Measurements from ENCODE around the gene TPSG1. TPM values are rescaled to one million over a fixed set of nuclear protein-coding genes. Genes with fewer than 3 reads are reported as not detected.
"Not testable (repeated sequence)": the region's sequence is repeated elsewhere in the genome, so short reads cannot be mapped to it uniquely, and the experiment has no call there.

TPSG1 gene
- total and polyA plus RNA-seq, 7 donors, result 1.4 to 73.9 (median 40.7) TPM; not detected in 3

GRCh38 chr16:1271724-1272413 is 46.8 kb upstream of the TPSG1 start:
- H3K27me3 ChIP-seq, result peaks cover 0 to 12% (median 2%) of the 10 kb centered on the region in 3 donors
- peak; percentile 71 for DNase-seq

GRCh38 chr16:1271380-1271723 is 46.3 kb upstream of the TPSG1 start:
- DNase-seq, result no peak
- no peaks in the 10 kb centered on the region for H3K36me3 ChIP-seq
- 30 to 76% methylated on average over 12 of the region's 12 CpGs for WGBS, 2 donors
- H3K27ac ChIP-seq, result no peak overlapping the region
- H3K4me3 ChIP-seq, result no peak overlapping the region
- H3K4me1 ChIP-seq, result peaks cover 0 to 11% (median 9%) of the 10 kb centered on the region in 4 donors
- H3K9me3 ChIP-seq, result no peaks in the 10 kb centered on the region
- H3K27me3 ChIP-seq, result peaks cover 0 to 12% (median 0%) of the 10 kb centered on the region in 3 donors
- intact Hi-C loops (cut with DNase I), result no loop called here
- no peak for TF ChIP-seq POLR2A (IDR thresholded peaks at IDR 0.05)
- no peak for TF ChIP-seq POLR2AphosphoS5 (IDR thresholded peaks at IDR 0.05)
- no peak for TF ChIP-seq CTCF (IDR thresholded peaks at IDR 0.05)
- TF ChIP-seq EP300 (IDR thresholded peaks at IDR 0.05), result no peak

More at GRCh38 chr16:1271724-1272413, 46.8 kb upstream of the TPSG1 start:
- H3K36me3 ChIP-seq; H3K9me3 ChIP-seq; intact Hi-C loops (cut with DNase I); H3K27ac ChIP-seq; H3K4me3 ChIP-seq: not testable (repeated sequence)
- WGBS, 2 donors, result 8 to 24% methylated on average over 19 of the region's 19 CpGs
- peak in 1 of 4 donors; percentile 55 for TF ChIP-seq POLR2AphosphoS5 (IDR thresholded peaks at IDR 0.05)
- peaks cover 0 to 11% (median 9%) of the 10 kb centered on the region in 4 donors for H3K4me1 ChIP-seq

DNA sequence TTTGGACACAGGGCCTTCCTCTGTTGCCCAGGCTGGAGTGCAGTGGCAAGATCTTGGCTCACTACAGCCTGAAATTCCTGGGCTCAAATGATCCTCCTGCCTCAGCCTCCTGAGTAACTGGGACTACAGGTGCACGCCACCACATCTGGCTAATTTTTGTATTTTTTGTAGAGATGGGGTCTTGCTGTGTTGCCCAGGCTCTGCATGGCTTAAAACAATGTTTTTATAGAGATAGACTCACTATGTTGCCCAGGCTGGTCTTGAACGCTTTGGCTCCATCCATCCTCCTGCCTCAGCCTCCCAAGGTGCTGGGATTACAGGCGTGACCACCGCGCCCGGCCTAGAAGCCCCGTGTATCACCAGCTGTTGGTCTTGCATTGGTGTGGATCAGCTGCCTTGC is 44.4 kb upstream of the TPSG1 start:
- intact Hi-C loops (cut with DNase I); H3K36me3 ChIP-seq; H3K27ac ChIP-seq; H3K4me3 ChIP-seq; H3K27me3 ChIP-seq; H3K9me3 ChIP-seq; DNase-seq: not testable (repeated sequence)
- 83 to 92% methylated on average over 7 of the region's 7 CpGs for WGBS, 2 donors
- H3K4me1 ChIP-seq, result peaks cover 0 to 11% (median 9%) of the 10 kb centered on the region in 4 donors

GRCh38 chr16:1265826-1266225 is 40.8 kb upstream of the TPSG1 start:
- H3K27me3 ChIP-seq, result peaks cover 3 to 39% (median 18%) of the 10 kb centered on the region in 3 donors
- 86 to 89% methylated on average over 19 of the region's 19 CpGs for WGBS, 2 donors
- no peaks in the 10 kb centered on the region for H3K9me3 ChIP-seq
- no peaks in the 10 kb centered on the region for H3K4me1 ChIP-seq
- no peak overlapping the region for H3K27ac ChIP-seq
- no peak overlapping the region for H3K4me3 ChIP-seq
- H3K36me3 ChIP-seq, result no peaks in the 10 kb centered on the region
- no peak for DNase-seq
- intact Hi-C loops (cut with DNase I), result no loop called here
- no peak for TF ChIP-seq POLR2A (IDR thresholded peaks at IDR 0.05)
- TF ChIP-seq CTCF (IDR thresholded peaks at IDR 0.05), result no peak
- TF ChIP-seq POLR2AphosphoS5 (IDR thresholded peaks at IDR 0.05), result no peak
- TF ChIP-seq EP300 (IDR thresholded peaks at IDR 0.05), result no peak

- Histone ChIP-seq H3K9me3 (no peaks in the 10 kb centered on the region), H3K27me3 (peaks cover 3 to 45% (median 25%) of the 10 kb centered on the region in 3 donors), H3K36me3 (no peaks in the 10 kb centered on the region), H3K4me1 (no peaks in the 10 kb centered on the region), H3K4me3 (no peak overlapping the region), H3K27ac (no peak overlapping the region)
- WGBS, 2 donors, result 80 to 87% methylated on average over 13 of the region's 13 CpGs
- TF ChIP-seq POLR2A (IDR thresholded peaks at IDR 0.05) (no peak), CTCF (IDR thresholded peaks at IDR 0.05) (no peak), EP300 (IDR thresholded peaks at IDR 0.05) (no peak), POLR2AphosphoS5 (IDR thresholded peaks at IDR 0.05) (no peak)
- DNase-seq, result no peak
- intact Hi-C loops (cut with DNase I), result no loop called here
Observed at GRCh38 chr16:1265090-1265630, 40.1 kb upstream of the TPSG1 start.
